Activated naive CD4-positive, alpha-beta T cell (primary cell): ENCODE measurements around the gene SKAP1.
"Not testable (repeated sequence)": the region's sequence is repeated elsewhere in the genome, so short reads cannot be mapped to it uniquely, and the experiment has no call there.

Experiments used
- DNase-seq, 4 experiments: peaks; one replicate each; lab custom pipeline; 2025; lab: John Stamatoyannopoulos, UW

Gene SKAP1

DNA sequence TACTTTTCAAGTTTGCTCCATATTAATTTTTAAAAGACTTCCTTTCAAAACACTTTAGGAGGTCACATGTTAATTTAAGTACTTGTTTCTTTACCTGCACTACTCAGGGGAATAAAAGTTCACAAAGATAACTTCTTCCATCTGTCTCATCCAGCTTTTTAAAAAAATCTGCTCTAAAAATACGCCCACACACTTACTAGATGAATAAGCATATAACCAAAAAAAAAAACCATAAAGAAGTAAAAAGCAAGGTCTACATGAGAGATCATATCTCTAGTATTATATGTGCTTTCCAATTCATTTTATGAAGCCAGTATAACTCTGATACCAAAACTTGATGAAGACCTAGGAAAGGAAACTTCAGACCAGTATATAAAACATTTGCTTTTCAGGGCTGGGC is 17.2 kb downstream of the SKAP1 start:
- no peak for DNase-seq

DNA sequence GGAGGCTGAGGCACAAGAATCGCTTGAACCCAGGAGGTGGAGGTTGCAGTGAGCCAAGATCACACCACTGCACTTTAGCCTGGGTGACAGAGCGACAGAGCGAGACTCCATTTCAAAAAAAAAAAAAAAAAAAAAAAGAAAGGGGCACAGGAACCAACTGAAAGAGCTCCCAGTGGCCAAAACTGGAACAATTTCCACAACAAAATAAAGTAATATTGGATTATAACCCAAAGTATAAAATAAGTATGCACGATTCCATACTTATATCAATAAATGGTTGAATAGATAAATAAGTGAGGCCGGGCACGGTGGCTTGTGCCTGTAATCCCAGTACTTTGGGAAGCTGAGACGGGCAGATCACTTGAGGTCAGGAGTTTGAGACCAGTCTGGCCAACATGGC is 19.2 kb downstream of the SKAP1 start:
- not testable (repeated sequence) for DNase-seq

DNA sequence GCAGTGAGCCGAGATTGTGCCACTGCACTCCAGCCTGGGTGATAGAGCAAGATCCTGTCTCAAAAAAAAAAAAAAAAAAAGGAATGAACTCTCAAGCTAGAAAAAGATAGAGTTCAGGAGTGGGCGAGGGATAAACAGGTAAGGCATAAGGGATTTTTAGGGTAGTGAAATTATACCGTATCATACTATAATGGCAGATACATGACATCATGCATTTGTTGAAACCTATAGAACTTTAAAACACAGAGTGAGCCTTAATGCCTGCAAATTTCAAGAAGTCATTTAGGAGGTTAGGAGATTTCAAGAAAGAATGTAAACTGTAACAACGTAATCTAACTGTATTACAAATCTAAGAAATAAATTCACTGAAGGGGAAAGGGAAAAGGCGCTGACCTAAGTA is 20.4 kb downstream of the SKAP1 start:
- no peak for DNase-seq

DNA sequence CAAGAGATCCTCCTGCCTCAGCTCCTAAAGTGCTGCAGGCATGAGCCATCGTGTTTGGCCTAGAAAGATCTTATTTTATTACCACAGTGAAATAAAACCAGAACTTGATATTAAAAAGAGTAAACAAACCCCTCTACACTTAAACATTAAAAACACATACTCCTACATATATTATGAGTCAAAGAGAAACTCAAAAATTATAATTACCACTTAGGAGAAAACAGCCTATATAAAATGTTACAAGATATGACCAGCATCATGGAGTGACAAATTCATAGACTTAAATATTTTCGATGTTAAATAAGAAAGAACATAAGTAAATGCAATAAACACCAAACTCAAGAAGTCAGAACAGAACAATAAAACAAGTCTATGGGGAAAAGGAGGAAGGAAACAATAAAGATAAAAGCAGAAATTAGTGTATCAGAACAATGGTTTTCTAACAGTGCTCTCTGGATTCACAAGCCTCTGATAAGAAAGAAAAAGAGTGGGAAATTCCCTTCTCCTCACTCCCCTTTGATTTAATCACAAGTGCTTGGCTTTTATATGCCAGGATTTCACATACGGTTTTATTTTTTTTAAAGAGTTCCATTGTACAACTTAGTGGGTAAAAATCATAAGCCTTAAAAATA is 23.0 kb downstream of the SKAP1 start:
- DNase-seq = no peak

DNA sequence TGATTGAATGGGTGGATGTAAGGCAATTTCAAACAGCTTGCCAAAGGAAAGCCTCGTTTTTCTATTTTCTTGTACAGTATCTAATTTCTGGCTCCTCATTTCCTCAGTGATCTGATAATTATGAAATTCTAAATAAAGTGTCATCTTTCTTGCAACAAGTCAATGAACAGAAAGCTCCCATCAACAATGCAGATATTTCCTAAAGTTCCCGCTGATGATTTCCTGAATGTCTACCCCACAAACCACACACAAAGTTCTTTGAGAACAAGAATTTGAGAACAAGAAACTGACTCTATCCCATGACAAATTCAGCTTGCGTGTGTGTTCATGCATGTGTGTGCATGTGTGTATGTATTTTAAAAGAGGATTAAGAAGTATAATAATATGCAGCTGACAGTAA is 35.2 kb downstream of the SKAP1 start:
- DNase-seq = no peak

DNA sequence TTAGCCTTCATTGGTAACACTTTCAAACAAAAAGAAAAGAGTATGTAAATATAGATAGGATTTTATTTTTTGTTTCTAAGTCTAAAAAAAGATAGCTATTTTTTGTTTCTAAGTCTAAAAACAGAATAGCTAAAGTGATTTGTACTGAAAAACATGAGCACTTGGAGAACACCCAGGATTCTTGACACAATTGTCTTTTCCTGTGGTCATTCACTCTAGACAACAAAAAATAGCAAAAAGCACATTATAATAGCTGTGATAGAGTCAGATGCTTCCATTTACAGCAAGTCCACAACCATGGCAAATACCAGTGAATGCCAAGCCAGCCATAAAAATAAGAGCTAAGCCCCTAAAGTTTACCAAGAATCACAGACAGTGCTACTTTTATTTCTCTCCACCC is 36.7 kb downstream of the SKAP1 start:
- DNase-seq = no peak

DNA sequence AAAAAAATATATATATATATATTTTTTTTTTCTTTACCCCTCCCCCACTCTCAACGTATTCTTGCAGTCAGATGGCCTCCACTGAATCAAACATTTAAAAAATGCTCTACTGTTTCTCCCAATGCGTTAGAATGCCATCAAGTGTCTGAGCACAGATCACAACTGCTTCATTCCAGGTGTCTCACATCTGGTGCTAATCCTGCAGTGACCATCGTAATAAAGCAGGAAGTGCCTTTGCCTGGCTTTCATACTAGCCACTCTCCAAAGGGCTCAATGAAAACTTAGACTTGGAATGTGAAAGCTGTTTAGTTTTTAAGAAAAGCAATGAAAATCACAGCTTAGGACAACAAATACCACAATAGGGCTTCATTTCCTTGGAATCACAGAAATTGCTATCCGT is 37.2 kb downstream of the SKAP1 start:
- DNase-seq = no peak

DNA sequence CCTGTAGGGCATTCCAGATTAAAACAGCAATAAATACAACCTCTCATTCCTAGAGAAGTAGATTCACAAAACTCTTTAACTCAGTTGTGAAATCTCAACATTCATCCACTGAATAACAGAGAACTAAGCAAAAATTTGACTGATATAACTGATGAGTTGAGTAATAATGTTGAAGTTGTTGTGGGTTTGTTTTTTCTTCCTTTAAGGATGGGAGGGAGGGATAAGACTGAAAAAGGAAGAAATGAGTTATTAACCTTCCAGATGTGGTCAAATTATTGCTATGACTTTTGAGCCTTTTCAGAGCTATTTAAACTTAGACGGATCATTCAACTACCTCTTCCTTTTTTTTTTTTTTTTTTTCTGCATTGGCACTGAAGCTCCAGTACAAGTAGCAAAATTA is 38.6 kb downstream of the SKAP1 start:
- DNase-seq = no peak

DNA sequence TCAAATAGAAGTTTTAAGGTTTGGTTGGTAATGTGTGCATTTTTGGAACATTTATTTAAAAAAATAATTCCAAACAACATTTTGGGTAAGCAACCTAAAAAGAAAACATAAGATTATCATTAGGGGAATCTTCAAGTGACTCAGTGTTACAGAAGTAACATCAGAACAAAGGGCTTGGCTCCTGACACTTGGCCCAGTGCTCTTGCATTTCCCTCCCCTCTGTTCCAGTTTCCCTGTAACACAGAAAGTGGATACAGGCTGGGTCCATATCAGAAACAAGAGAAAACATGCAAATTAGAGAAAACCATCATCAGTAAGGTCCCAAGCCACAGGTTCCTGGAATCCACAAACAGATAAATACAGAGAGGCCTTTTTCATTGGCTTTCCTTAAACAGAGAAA is 40.1 kb downstream of the SKAP1 start:
- DNase-seq = no peak

DNA sequence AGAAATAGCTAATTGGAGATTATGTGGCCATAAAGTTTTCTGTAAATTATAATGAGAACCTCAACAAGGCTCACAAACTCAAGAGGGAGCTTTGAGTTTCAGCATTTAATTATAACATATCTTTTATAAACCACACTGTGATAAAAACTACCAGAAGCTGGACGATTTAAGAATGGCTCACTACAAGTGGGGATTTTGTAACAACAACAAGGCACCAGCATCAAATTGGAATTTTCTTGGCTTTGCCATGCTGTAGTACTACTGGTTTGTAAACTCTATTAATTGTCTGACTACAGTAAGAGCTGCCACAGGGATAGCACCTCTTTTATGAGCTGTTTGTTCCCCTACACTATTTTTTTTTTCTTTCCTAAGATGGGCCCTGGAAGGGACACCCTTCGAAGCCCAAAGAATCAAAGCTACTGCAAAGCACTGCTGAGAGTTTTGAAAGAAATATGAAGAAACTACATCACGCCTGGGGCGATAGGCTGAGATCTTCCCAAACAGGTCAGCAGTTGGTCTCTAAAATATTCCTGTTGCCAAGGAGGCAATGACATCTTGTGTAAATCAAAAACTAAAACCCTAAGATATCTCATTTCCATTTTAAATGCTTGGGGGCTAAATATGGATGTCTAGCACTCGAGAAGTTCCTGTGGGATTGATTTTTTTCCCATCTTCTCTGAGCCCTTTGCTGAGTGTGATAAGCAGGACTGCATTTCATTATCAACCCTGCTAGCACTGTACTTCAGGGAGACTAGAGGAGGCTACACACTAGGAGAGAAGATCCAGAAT is 40.9 kb downstream of the SKAP1 start:
- no peak for DNase-seq

DNA sequence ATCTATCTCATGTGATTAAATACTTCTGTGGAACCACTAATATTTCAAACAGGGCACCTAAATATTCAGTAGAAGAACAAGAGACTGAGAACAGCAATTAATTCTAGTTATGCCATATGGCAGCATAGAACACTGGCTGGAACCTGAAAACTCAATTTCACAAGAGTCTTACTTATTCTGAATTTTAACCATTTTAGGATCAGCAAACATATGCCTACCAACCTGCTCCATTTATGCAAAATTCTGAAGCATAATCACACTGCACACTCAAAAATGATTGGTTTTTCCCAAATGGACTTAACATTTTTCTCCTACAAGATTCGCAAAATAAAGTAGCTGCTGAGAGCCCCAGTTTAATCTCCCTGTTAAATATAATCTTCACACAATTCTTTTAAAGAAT is 43.2 kb downstream of the SKAP1 start:
- no peak for DNase-seq

DNA sequence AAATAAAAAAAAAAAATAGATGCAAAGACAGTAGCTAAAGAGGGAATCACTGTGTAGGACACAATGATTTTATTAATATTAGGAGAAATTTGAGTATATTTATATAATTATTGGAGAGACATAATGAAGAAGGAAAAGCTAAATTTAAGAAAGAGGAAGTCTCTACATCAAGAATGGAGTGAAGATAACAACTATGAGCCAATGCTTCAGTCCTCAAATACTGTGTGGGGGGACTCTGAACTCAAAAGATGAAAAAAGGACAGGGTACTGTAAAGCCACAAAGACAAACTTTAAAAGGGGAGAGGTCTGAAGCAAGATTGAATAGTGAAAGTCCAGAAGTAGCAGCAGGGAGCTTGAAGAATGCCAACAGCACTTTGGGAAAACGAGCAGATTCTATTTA is 44.7 kb downstream of the SKAP1 start:
- no peak for DNase-seq

DNA sequence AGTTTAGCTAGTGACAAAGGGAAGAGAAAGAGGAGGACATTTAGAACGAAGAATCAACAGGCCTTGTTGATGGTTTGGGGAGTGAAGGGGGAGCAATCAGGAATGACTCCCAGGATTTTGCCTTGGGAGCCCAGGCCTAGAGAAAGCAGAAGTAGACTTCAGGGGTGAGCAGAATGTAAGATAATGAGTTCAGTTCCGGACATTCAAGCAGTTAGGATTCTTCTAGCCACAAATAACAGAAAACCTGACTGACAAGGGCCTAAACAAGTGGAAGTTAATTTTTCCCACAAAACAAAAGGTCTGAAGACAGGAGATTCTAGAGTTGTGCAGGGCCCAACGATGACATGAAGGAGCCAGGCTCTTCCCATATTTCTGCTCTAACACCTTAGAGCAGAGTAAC is 45.9 kb downstream of the SKAP1 start:
- DNase-seq = no peak

DNA sequence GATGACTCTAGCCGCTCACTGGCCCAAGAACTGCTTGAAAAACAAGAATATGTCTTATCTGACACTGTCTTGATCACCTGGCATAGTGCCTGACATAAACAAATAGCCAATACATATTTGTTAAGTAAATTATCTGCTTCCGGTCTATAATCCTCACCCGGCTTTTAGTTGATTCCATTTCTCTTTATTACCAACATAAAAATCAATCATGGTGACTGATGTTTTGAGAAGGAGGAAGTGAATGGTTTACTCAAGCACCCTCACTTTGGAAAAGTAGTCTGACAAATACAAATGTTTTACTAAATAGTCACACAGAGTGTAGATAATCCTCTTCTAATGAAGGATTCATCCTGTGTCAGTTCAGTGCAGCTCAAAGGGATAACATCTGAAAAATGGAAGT is 47.0 kb downstream of the SKAP1 start:
- no peak for DNase-seq

DNA sequence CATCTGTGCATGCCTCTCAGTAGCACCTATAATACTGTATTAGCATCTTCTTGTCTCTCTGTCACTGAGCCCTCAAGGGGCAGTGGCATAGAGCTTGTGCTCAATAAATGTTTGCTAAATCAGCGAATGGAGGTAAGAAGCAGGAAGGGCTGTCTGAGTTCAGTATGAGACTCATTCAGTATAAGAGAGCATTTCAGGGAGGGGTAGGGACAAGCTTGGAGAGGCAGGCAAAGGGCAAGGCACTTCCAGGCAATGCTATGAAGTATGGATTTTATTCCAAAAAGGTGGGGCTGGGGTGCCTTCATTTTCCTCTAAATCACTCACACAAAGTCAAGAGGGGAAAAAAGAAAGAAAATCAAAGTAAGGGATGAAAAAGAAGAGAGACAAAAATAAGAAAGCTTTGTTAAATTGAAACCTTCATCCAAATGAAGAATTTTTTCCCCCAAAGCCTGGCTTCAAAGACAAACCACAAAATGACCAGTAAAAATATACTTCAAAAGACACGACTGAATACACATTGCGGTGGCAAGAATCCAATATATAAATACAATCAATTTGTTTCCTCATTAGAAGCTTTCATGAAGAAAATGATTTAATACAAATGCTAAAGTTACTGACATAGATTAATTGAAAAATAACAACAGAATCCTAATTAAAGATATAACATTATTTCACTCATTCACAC is 51.2 kb downstream of the SKAP1 start:
- no peak for DNase-seq

DNA sequence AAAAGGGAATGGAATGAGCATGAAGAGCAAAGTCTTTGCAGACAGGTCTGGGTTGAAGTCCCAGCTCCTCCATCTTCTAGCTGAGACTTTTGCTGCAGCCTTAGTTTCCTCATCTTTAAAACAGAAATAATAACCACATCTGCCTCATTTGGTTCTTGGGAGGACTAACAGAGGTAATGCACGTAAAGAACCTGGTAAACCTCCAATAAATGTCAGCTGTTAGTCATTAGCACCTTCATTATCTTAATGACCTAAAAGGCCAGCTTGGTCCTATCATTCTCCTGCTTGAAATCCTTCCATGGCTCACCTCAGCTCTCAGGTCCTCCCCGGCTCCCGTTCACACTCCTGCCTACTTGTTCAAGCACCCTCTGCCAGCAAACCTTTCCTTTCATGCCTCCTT is 51.8 kb downstream of the SKAP1 start:
- DNase-seq = no peak

DNA sequence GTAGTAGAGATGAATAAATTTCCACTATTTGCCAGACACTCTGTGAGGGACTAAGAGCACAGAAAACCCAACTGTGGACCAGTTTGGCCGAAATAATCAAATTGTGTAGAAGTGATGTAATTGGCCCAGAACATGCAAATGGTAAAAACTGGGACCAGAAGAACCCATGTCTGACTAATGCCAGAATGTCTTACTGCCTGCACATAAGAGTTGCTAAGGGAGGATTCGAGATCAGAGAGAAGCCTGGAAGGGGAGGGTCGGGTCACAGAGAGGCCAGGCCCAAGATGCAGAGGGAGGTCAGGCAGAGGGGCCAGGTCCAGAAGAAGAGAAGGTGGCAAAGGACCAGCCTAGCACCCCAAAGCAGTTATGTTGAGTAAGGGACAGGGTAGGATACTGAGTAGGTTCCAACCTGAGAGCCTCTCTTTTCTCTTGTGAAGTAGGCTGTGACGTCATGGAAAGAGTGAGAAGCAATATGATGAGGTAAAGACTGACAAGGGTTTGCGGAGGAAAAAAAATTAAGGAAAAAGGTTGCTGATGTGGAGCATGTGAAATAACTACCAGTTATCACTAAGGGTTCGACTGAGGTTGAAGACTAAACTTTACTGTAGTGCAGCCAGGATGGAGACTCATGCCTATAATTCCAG is 53.2 kb downstream of the SKAP1 start:
- DNase-seq = no peak

DNA sequence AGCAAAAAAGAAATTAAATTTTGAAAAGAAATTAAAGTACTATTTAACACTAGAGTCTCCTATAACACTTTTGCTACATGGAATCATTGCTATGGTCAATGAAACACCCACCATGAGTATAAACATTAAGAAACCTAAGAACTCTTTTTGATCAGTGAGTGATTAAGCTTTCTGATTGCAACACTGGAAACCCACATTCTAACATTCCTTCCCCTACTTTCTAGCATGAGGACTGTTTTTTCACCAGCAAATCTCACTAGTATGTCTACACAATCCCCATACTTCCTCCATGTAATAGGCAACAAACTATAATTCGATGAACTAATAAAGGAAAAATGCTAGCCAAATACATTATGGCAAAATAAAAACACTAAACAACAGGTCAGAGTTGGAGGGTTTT is 54.7 kb downstream of the SKAP1 start:
- DNase-seq = no peak

DNA sequence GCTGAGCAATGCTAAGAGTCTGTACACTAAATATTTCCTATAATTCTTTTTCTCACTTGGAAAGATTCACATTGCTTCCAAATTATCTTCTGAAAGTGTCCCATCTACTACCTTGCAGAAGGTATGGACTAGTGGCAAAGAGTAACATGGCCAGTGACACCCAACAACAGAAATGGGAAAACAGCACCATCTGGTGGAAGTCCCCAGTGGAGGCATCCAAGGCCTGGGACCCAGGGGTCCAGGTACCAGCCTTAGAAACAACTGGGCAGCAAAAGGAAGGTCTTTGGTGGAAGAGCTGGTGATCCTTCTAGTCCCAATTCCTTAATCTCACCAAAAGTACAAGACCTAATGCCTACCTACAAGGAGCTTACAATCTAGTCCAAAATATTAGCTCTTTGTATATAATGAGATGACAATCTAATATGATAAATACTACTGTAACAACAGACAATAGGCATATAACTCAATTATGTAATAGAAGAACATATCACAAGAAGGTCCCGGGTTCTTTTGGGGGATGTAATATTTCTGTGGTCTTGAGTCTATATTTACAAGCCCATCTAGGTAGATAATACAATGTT is 55.3 kb downstream of the SKAP1 start:
- DNase-seq = no peak

DNA sequence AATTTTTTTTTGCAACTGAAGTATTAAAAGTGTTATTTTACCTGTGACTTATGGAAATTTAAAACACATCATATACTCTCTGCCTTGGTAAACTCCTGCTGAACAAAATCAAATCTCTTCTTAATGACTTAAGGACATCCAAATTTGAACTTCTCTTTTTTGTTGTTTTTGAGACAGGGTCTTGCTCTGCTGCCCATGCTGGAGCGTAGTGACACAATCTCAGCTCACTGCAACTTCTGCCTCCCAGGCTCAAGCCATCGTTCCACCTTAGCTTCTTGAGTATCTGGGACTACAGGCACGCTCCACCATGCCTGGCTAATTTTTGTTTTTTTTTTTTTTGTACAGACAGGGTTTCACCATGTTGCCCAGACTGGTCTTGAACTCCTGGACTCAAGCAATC is 56.1 kb downstream of the SKAP1 start:
- no peak for DNase-seq

DNA sequence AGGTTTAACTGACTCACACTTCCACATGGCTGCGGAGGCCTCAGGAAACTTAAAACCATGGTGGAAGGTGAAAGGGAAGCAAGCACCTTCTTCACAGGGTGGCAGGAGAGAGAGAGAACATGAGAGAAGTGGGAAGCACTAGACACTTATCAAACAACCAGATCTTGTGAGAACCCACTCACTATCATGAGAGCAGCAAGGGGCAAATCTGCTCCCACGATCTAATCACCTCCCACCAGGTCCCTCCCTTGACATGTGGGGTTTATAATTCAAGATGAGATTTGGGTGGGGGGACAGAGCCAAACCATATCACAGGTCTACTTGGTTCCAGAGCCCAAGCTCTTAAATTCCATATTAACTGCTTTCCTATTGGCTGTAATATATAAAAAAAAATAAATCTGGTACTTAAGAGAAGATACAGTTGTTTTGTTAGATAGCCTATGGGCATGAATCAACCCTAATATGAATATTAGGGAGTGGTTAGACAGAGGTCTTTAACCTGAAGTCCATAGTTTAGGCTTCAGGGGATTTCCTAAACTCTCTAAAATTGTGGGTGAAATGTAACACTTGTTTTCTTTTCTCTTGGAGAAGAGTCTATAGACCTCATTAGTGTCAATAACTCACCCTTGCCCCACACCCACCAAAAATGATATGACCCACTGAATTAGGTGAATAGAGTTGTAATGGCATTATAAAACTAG is 56.7 kb downstream of the SKAP1 start:
- DNase-seq = no peak

DNA sequence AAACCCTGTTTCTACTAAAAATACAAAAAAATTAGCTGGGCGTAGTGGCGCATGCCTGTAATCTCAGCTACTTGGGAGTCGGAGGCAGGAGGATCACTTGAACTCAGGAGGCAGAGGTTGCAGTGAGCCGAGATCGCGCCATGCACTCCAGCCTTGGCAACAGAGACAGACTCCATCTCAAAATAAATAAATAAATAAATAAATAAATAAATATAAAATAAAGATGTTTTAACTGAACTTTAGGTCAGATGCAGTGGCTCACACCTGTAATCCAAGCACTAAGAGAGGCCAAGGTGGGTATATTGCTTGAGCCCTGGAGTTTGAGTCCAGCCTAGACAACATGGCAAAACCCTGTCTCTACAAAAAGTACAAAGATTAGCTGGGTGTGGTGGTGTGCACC is 61.0 kb downstream of the SKAP1 start:
- not testable (repeated sequence) for DNase-seq
